Measurements from ENCODE around the gene CERK. TPM values are rescaled to one million over a fixed set of nuclear protein-coding genes. Genes with fewer than 3 reads are reported as not detected.

CERK gene
- total RNA-seq, 2 donors from 2014 or later = 54.9 to 57.6 TPM

DNA sequence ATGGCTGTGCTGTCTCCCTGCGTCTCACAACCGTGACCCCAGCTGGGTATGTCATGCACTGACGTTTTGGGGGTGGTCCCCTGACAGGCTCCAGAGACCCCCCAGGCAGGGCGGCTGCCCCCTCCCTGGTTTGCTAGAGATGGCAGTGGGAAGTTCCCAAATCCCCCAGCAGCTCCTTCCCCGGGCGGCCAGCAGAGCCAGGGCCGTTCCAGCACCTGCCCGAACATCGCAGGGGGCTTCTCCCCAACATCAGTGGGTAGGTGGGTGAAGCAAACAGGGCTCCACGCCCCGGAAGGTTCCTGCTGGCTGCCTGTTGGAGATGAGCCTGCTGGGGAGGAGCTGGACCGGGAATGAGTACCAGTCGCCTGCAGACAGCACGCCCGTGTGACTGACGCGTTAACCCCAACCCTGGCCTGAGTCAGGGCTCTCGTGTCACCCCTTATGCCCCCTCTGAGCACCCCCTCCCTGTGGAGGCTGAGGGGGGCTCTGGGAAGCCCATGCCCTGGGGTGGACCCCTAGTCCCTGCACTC is 72.2 kb downstream of the CERK start:
- H3K27ac Mint-ChIP-seq = no peak overlapping the region
- 92 to 98% methylated on average over 14 to 18 of the region's 18 CpGs for WGBS, 2 experiments (ENCODE audit: insufficient coverage in 1 of 2, insufficient read length in 1 of 2)
- Histone ChIP-seq H3K4me3 (ENCODE audit: low read length) (no peak overlapping the region), H3K9ac (ENCODE audit: extremely low read depth, low read length, poor library complexity, severe bottlenecking) (no peak overlapping the region), H3K9me3 (ENCODE audit: control insufficient read depth, low read length) (no peaks in the 10 kb centered on the region), H3K4me1 (ENCODE audit: control insufficient read depth, insufficient read depth, low read length) (no peaks in the 10 kb centered on the region), H3K36me3 (ENCODE audit: control insufficient read depth, insufficient read depth, low read length) (no peaks in the 10 kb centered on the region), H3K27ac (ENCODE audit: low read depth, low read length) (no peak overlapping the region), H3K27me3 (ENCODE audit: control insufficient read depth, insufficient read depth, low read length, poor library complexity, severe bottlenecking) (no peaks in the 10 kb centered on the region)
- H3K36me3 Mint-ChIP-seq (ENCODE audit: low read depth) = peaks cover 8% of the 10 kb centered on the region
- peaks cover 5% of the 10 kb centered on the region for H3K4me1 Mint-ChIP-seq
- no peak for DNase-seq
- H3K9me3 Mint-ChIP-seq = no peaks in the 10 kb centered on the region
- no peak overlapping the region for H3K4me3 Mint-ChIP-seq
- no peak for TF ChIP-seq CTCF (conservative IDR thresholded peaks at IDR 0.05)
- H3K27me3 Mint-ChIP-seq (ENCODE audit: insufficient read depth) = no peaks in the 10 kb centered on the region

- H3K9me3 ChIP-seq (ENCODE audit: control insufficient read depth, low read length) = no peaks in the 10 kb centered on the region
- no peak overlapping the region for H3K27ac ChIP-seq (ENCODE audit: low read depth, low read length)
- Mint-ChIP-seq H3K9me3 (no peaks in the 10 kb centered on the region), H3K4me1 (peaks cover 5% of the 10 kb centered on the region), H3K27ac (no peak overlapping the region), H3K27me3 (ENCODE audit: insufficient read depth) (no peaks in the 10 kb centered on the region), H3K36me3 (ENCODE audit: low read depth) (peaks cover 8% of the 10 kb centered on the region), H3K4me3 (no peak overlapping the region)
- no peak for DNase-seq
- no peaks in the 10 kb centered on the region for H3K27me3 ChIP-seq (ENCODE audit: control insufficient read depth, insufficient read depth, low read length, poor library complexity, severe bottlenecking)
- TF ChIP-seq CTCF (conservative IDR thresholded peaks at IDR 0.05) = no peak
- H3K4me1 ChIP-seq (ENCODE audit: control insufficient read depth, insufficient read depth, low read length) = no peaks in the 10 kb centered on the region
- WGBS, 2 experiments (ENCODE audit: insufficient coverage in 1 of 2, insufficient read length in 1 of 2) = 92 to 93% methylated on average over 14 to 21 of the region's 21 CpGs
- no peak overlapping the region for H3K9ac ChIP-seq (ENCODE audit: extremely low read depth, low read length, poor library complexity, severe bottlenecking)
- H3K4me3 ChIP-seq (ENCODE audit: low read length) = no peak overlapping the region
- H3K36me3 ChIP-seq (ENCODE audit: control insufficient read depth, insufficient read depth, low read length) = no peaks in the 10 kb centered on the region
Observed at GRCh38 chr22:46665151-46665695, 72.8 kb downstream of the CERK start.

GRCh38 chr22:46664301-46664855 is 73.7 kb downstream of the CERK start:
- Histone ChIP-seq H3K9ac (ENCODE audit: extremely low read depth, low read length, poor library complexity, severe bottlenecking) (no peak overlapping the region), H3K27ac (ENCODE audit: low read depth, low read length) (no peak overlapping the region), H3K4me3 (ENCODE audit: low read length) (no peak overlapping the region), H3K4me1 (ENCODE audit: control insufficient read depth, insufficient read depth, low read length) (no peaks in the 10 kb centered on the region), H3K27me3 (ENCODE audit: control insufficient read depth, insufficient read depth, low read length, poor library complexity, severe bottlenecking) (no peaks in the 10 kb centered on the region), H3K9me3 (ENCODE audit: control insufficient read depth, low read length) (no peaks in the 10 kb centered on the region), H3K36me3 (ENCODE audit: control insufficient read depth, insufficient read depth, low read length) (no peaks in the 10 kb centered on the region)
- peaks cover 6% of the 10 kb centered on the region for H3K36me3 Mint-ChIP-seq (ENCODE audit: low read depth)
- TF ChIP-seq CTCF (conservative IDR thresholded peaks at IDR 0.05) = no peak
- no peaks in the 10 kb centered on the region for H3K27me3 Mint-ChIP-seq (ENCODE audit: insufficient read depth)
- WGBS, 2 experiments (ENCODE audit: insufficient coverage in 1 of 2, insufficient read length in 1 of 2) = 91 to 92% methylated on average over 12 to 13 of the region's 13 CpGs
- H3K9me3 Mint-ChIP-seq = no peaks in the 10 kb centered on the region
- DNase-seq = no peak
- peaks cover 5% of the 10 kb centered on the region for H3K4me1 Mint-ChIP-seq
- no peak overlapping the region for H3K4me3 Mint-ChIP-seq
- no peak overlapping the region for H3K27ac Mint-ChIP-seq

Data from endodermal cell (in vitro differentiated cells).